ENCODE data around the gene NATD1.

Gene NATD1

GRCh38 chr17:21214777-21215541 lies 38.3 kb downstream of the NATD1 start:
- no peak for DNase-seq (ENCODE audit: low read depth)

- peak; percentile 86 for DNase-seq (ENCODE audit: low read depth)
These were observed 39.0 kb downstream of the NATD1 start, which contains the start of gene TMEM11 for GRCh38 chr17:21214015-21214776. TMEM11 (minus strand) TSS chr17:21214161; CDS start chr17:21214152, 9 bp downstream.

- DNase-seq (ENCODE audit: low read depth) = peak; percentile 6
These were observed 39.6 kb downstream of the NATD1 start for GRCh38 chr17:21213638-21214014.

GRCh38 chr17:21212826-21213637 lies 40.2 kb downstream of the NATD1 start:
- DNase-seq (ENCODE audit: low read depth) = no peak

- DNase-seq (ENCODE audit: low read depth) = no peak
These were observed 41.3 kb downstream of the NATD1 start for GRCh38 chr17:21211825-21212479.

GRCh38 chr17:21210411-21211076 lies 42.7 kb downstream of the NATD1 start:
- no peak for DNase-seq (ENCODE audit: low read depth)

GRCh38 chr17:21209511-21210175 lies 43.6 kb downstream of the NATD1 start:
- no peak for DNase-seq (ENCODE audit: low read depth)

GRCh38 chr17:21208352-21208751 lies 44.9 kb downstream of the NATD1 start:
- no peak for DNase-seq (ENCODE audit: low read depth)

- no peak for DNase-seq (ENCODE audit: low read depth)
These were observed 48.3 kb downstream of the NATD1 start for GRCh38 chr17:21204935-21205334.

GRCh38 chr17:21202512-21202911 lies 50.7 kb downstream of the NATD1 start:
- no peak for DNase-seq (ENCODE audit: low read depth)

- DNase-seq (ENCODE audit: low read depth) = no peak
These were observed 51.3 kb downstream of the NATD1 start for GRCh38 chr17:21201874-21202273.

- no peak for DNase-seq (ENCODE audit: low read depth)
These were observed 52.0 kb downstream of the NATD1 start for GRCh38 chr17:21201298-21201595.

GRCh38 chr17:21200590-21201297 lies 52.5 kb downstream of the NATD1 start:
- DNase-seq (ENCODE audit: low read depth) = no peak

GRCh38 chr17:21199856-21200255 lies 53.4 kb downstream of the NATD1 start:
- no peak for DNase-seq (ENCODE audit: low read depth)

GRCh38 chr17:21199311-21199710 lies 53.9 kb downstream of the NATD1 start:
- no peak for DNase-seq (ENCODE audit: low read depth)

GRCh38 chr17:21198411-21198810 lies 54.8 kb downstream of the NATD1 start:
- no peak for DNase-seq (ENCODE audit: low read depth)

GRCh38 chr17:21196126-21196525 lies 57.1 kb downstream of the NATD1 start:
- no peak for DNase-seq (ENCODE audit: low read depth)

- DNase-seq (ENCODE audit: low read depth) = no peak
These were observed 58.5 kb downstream of the NATD1 start for GRCh38 chr17:21194703-21195102.

GRCh38 chr17:21194226-21194625 lies 59.0 kb downstream of the NATD1 start:
- DNase-seq (ENCODE audit: low read depth) = no peak

- DNase-seq (ENCODE audit: low read depth) = no peak
These were observed 60.2 kb downstream of the NATD1 start for GRCh38 chr17:21193031-21193430.

All from stimulated activated CD8-positive, alpha-beta memory T cell treated with anti-CD3 and anti-CD28 coated beads, Interleukin-15, amount 100 ng/mL, for 24 hours (primary cell).